Measurements from ENCODE around the gene FMO5.

Gene FMO5

DNA sequence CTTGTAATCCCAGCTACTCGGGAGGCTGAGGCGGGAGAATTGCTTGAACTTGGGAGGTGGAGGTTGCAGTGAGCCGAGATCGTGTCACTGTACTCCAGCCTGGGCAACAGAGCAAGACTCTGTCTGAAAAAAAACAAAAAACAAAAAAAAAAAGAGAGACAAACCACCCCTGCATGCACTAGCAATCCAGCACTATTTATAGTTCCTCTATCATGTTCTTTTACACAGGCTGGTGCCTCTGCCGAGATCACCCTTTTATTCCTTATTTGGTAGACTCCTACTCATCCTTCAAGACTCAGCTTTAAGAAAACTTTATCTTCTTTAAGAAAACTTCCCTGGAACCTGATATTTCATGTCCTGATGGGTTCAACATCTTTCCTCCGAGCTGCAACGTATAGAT lies 10.8 kb downstream of the FMO5 start:
- Histone ChIP-seq H3K27me3 (ENCODE audit: insufficient read depth, low read length) (no peaks in the 10 kb centered on the region), H3K4me3 (ENCODE audit: low read depth, low read length, poor library complexity, severe bottlenecking) (no peak overlapping the region), H3K9me3 (ENCODE audit: low read length) (no peaks in the 10 kb centered on the region), H2AFZ (ENCODE audit: low read length) (no peak overlapping the region), H3F3A (ENCODE audit: insufficient read depth, low read length) (no peaks in the 10 kb centered on the region), H4K20me1 (ENCODE audit: insufficient read depth, low read length) (no peaks in the 10 kb centered on the region), H3K4me2 (ENCODE audit: low read length) (no peak overlapping the region), H3K4me1 (ENCODE audit: insufficient read depth, low read length, severe bottlenecking) (no peaks in the 10 kb centered on the region), H3K27ac (ENCODE audit: low read depth, low read length, poor library complexity, severe bottlenecking) (no peak overlapping the region), H3K9ac (ENCODE audit: low read length) (no peak overlapping the region), H3K79me2 (ENCODE audit: insufficient read depth, low read length) (no peaks in the 10 kb centered on the region), H3K36me3 (ENCODE audit: insufficient read depth, low read length) (no peaks in the 10 kb centered on the region), H3K9me2 (ENCODE audit: low read depth, low read length) (no peaks in the 10 kb centered on the region)
- TF ChIP-seq EZH2 (IDR thresholded peaks at IDR 0.05; ENCODE audit: borderline replicate concordance, low read length), result no peak
- TF ChIP-seq, protein P1, sequence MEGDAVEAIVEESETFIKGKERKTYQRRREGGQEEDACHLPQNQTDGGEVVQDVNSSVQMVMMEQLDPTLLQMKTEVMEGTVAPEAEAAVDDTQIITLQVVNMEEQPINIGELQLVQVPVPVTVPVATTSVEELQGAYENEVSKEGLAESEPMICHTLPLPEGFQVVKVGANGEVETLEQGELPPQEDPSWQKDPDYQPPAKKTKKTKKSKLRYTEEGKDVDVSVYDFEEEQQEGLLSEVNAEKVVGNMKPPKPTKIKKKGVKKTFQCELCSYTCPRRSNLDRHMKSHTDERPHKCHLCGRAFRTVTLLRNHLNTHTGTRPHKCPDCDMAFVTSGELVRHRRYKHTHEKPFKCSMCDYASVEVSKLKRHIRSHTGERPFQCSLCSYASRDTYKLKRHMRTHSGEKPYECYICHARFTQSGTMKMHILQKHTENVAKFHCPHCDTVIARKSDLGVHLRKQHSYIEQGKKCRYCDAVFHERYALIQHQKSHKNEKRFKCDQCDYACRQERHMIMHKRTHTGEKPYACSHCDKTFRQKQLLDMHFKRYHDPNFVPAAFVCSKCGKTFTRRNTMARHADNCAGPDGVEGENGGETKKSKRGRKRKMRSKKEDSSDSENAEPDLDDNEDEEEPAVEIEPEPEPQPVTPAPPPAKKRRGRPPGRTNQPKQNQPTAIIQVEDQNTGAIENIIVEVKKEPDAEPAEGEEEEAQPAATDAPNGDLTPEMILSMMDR (IDR thresholded peaks at IDR 0.05; ENCODE audit: low read length), result no peak

DNA sequence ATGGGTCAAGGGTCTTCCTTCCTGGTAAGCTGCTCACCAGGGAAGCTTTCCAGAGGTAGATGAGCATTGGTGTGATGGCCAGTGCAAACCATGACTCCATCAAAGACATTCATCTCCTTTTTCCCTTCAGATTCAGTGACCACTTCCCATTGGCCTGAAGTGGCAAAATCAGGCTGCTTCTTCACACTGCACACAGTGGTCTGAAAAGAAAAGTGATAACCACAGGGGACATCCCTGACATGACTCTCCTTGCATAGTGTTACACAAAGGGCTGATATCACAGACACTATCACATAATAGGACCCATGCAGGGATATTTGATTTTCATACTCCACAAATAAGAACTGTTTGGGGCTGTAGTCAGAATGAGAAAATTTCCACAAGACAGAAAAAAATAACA lies 11.9 kb downstream of the FMO5 start:
- H3K4me2 ChIP-seq (ENCODE audit: low read length), result no peak overlapping the region
- no peaks in the 10 kb centered on the region for H4K20me1 ChIP-seq (ENCODE audit: insufficient read depth, low read length)
- H3K4me1 ChIP-seq (ENCODE audit: insufficient read depth, low read length, severe bottlenecking), result no peaks in the 10 kb centered on the region
- no peak overlapping the region for H3K4me3 ChIP-seq (ENCODE audit: low read depth, low read length, poor library complexity, severe bottlenecking)
- no peak overlapping the region for H3K9ac ChIP-seq (ENCODE audit: low read length)
- no peak overlapping the region for H2AFZ ChIP-seq (ENCODE audit: low read length)
- H3K9me2 ChIP-seq (ENCODE audit: low read depth, low read length), result no peaks in the 10 kb centered on the region
- H3F3A ChIP-seq (ENCODE audit: insufficient read depth, low read length), result no peaks in the 10 kb centered on the region
- TF ChIP-seq, protein P1 (IDR thresholded peaks at IDR 0.05; ENCODE audit: low read length), result no peak
- TF ChIP-seq EZH2 (IDR thresholded peaks at IDR 0.05; ENCODE audit: borderline replicate concordance, low read length), result no peak
- no peaks in the 10 kb centered on the region for H3K79me2 ChIP-seq (ENCODE audit: insufficient read depth, low read length)
- H3K27me3 ChIP-seq (ENCODE audit: insufficient read depth, low read length), result no peaks in the 10 kb centered on the region
- H3K9me3 ChIP-seq (ENCODE audit: low read length), result no peaks in the 10 kb centered on the region
- H3K27ac ChIP-seq (ENCODE audit: low read depth, low read length, poor library complexity, severe bottlenecking), result no peak overlapping the region
- no peaks in the 10 kb centered on the region for H3K36me3 ChIP-seq (ENCODE audit: insufficient read depth, low read length)

DNA sequence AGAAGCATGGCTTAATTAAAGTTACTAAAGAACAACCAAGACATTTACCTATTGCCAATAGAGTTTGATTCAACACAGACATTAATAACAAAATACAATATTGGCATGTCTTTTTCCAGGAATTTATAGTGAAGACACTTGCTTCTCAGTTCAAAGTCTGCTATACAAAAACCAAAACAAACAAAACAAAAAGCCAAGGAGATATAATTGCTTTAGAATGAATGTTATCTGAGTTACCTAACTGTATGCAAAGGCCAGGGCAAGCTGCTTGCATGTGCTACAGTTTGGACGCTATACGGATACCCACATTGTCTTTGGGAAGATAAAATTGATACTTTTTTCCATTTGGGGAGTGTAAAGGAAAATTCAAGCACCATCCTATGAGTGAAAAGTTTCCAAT lies 13.6 kb downstream of the FMO5 start:
- Histone ChIP-seq H3K4me1 (ENCODE audit: insufficient read depth, low read length, severe bottlenecking) (no peaks in the 10 kb centered on the region), H3F3A (ENCODE audit: insufficient read depth, low read length) (no peaks in the 10 kb centered on the region), H3K27ac (ENCODE audit: low read depth, low read length, poor library complexity, severe bottlenecking) (no peak overlapping the region), H2AFZ (ENCODE audit: low read length) (no peak overlapping the region), H3K9me3 (ENCODE audit: low read length) (no peaks in the 10 kb centered on the region), H3K9me2 (ENCODE audit: low read depth, low read length) (no peaks in the 10 kb centered on the region), H3K79me2 (ENCODE audit: insufficient read depth, low read length) (no peaks in the 10 kb centered on the region), H3K9ac (ENCODE audit: low read length) (no peak overlapping the region), H3K27me3 (ENCODE audit: insufficient read depth, low read length) (no peaks in the 10 kb centered on the region), H3K4me2 (ENCODE audit: low read length) (no peak overlapping the region), H3K4me3 (ENCODE audit: low read depth, low read length, poor library complexity, severe bottlenecking) (no peak overlapping the region), H4K20me1 (ENCODE audit: insufficient read depth, low read length) (no peaks in the 10 kb centered on the region), H3K36me3 (ENCODE audit: insufficient read depth, low read length) (no peaks in the 10 kb centered on the region)
- TF ChIP-seq, protein P1 (IDR thresholded peaks at IDR 0.05; ENCODE audit: low read length), result no peak
